ENCODE results near the gene EPB41L4A.

The EPB41L4A gene

DNA sequence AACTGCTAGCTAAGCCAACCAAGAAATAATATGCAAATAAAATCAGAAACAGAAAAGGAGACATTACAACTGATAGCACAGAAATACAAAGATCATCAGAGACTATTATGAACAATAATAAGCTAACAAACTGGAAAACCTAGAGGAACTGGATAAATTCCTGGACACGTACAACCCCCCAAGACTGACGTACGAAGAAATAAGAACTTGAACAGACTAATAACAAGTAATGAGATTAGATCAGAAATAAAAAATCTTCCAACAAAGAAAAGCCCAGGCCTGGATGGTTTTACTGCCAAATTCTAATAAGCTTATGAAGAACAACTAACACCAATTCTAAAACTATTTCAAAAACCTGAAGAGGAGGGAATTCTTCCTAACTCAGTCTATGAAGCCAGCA is 67.9 kb downstream of the EPB41L4A start:
- no peak for DNase-seq

DNA sequence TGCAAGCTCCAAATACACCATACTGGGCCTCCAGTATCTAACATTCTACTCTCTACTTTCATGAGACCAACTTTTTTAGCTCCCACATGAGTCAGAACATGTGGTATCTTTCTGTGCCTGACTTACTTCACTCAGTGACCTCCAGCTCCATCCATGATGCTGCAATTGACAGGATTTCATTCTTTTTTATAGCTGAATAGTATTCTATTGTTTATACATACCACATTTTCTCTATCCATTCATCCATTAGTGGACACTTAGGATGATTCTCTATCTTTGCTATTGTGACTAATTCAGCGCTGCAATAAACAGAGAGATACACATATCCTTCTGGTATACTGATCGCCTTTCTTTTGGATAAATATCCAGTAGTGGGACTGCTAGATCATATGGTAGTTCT is 68.5 kb downstream of the EPB41L4A start:
- no peak for DNase-seq

DNA sequence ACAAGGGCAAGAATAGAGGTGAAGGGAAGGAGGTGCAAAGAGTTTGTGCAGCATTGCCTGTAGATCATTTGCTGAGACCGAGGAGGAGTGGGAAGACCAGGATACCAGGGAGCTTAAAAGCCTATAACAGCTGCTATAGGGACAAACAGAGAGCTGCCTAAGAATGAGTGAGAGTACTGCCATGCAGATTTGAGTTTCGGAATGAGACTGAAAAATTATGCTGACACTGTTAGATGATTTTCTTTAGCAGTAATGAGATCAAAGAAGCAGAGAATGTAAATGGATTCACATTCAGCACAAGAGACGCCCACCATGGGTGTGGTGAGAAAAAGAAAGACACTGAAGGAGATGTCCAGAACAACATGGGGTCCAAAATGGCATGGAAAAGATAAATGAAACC is 69.7 kb downstream of the EPB41L4A start:
- no peak for DNase-seq

DNA sequence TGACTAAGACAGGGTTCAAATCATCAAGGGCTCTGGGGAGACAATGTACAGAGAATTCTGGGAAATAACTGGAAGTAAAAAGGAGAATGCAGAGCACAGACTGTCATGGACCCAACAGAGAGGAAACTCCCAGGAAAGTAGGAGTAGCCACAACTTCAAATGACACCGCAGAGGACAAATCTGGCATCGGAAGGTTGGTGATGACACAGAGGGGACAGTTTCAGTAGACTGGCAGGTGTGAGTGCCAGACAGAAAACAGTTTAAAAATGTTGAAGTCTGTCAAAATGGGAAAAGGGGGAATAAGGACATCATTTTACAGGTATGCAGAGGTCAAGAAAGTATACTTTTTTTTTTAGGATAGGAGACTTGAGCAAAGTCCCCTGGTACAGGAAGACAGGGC is 70.2 kb downstream of the EPB41L4A start:
- no peak for DNase-seq

DNA sequence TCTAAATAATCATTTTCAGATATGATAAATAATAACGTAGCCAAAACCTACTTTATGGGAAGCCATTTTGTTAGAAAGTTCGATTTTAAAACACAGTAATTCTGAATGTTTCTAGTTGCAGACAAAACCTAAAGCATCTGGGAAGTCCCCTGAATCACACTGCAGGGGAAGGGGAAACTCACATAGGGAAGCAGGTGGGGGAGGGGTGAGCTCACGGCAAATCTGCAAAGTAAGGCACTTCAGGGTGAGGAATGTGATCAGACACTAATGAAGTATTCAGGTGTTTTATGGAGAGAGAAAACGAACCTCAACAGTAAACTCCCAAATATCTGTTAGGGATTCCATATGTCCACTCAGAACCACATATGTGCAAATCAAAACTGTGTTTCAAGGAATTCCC is 70.7 kb downstream of the EPB41L4A start:
- DNase-seq, result no peak

DNA sequence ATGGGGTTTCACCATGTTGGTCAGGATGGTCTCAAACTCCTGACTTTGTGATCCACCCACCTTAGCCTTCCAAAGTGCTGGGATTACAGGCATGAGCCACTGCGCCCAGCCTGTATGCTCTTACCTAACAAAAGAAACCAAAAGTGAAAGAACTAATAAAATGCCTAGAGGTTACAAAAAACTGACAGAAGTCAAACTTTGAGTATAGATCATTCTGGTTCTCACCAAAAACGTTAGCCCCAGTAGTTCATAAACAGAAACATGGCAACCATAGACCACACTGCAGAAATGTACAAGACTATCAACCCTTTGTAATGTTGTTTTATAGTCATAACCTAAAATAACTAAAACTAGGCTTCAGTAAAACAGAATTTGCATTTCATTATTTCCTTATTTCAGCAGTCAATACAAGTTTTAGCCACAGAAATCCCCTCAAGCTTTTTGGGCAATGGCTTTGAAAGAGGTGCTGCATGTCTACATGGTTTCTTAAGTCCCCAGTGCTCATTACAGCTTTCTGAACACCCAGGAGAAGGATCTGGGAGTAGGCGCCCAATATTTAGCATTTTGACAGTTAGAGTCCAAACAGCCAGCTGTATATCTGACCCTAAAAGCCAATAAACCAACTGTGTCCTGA is 72.5 kb downstream of the EPB41L4A start:
- no peak for DNase-seq

DNA sequence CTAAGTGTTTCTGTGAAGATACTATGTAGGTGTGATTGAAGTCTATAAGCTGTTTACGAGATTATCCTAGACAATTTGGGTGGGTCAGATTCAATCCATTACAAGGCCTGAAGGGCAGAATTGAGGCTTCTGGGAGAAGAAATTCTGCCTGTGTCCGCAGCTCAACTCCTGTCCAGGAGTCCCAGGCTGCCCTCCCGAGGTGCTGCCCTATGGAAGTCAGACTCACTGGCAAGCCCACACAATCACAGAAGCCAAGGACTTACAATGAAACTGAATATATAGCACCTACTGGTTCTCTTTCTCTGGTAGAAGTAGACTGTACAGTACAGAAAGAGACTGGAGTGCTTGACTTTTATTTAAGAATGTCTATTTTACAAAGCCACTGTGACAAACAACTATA is 74.5 kb downstream of the EPB41L4A start:
- DNase-seq, result no peak

DNA sequence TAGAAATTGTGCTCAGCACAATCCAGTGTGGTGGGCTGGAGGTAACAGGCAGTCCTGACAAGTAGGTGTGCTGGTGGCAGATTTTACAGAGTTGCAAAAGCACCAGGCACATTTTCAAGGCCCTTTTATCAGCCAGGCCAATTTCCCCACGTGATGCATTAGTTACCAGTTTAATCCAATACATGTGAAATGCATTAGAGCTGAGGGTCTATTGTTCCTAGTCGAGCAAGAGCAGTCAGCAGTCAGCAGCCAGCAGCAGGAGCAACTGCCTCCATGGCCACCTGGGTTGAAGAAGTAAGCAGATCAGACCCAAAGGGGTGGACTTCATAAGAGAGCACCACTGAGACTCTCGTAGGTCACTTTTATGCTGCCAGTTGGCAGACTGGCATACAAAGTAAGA is 76.7 kb downstream of the EPB41L4A start:
- no peak for DNase-seq

DNA sequence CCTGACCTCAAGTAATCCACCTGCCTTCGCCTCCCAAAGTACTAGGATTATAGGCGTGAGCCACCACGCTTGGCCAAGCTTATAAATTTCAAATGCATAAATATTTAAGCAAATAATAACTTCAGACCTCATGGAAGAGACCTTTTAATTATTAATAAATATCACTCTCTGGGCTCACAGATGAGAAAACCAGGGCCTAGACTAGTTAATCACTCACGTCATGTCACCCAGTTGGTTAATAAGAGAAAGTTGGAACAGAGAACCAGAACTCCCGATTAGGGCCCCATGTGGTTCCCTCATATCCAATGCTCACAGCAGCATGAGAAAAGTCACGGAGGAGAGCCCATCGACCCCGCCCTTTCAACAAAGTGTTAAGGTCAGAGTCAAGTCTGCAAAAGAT is 79.3 kb downstream of the EPB41L4A start:
- no peak for DNase-seq

DNA sequence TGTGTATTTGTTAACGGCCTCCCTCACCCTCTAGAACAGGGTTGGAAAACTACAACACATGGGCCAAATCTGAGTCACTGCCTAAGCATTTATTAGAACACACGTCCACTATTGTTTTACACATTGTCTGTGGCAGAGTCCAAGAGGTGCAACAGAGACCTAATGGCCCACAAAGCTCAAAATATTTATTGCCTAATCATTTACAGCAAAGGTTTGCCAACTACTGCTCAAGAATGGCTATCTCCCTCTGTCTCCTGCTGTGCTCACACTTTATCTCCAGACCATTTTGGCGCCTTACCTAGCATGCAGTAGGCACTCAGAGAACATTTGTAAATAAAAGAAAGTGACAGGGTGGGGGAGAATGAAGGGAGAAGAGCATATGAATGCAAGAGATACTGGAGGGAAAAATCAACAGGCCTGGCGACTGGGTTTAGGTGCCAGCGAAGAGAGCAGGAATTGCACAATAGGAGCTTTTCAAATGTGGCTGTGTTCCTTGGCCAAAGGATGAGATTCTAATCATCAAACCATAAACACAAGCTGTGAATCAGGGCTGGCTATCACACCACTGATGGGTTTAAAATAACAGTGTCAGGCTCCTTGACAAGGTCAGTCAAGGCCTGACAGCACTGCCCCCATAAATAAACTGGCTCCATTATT is 80.3 kb downstream of the EPB41L4A start:
- DNase-seq, result no peak

DNA sequence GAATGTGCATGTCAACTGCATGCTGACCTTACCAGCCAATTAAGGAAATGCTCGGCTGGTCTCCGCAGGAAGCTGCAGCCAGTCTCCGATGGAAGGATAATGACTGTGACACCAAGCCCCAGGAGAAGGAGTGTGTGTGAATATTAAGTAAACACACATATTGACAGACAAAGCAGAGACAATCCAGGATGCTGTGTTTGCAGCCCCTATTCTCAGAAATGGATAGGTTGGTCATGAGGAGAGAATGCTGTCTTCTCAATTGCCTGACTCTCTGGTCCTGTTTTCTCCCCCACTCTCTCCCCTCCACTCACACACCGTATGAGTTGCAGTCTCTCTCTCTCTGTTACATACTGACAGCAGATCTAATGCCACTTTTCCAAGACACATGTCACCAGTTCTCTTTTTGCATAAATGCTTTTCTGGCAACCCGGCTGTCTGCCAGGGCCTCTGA is 85.7 kb downstream of the EPB41L4A start:
- DNase-seq, result no peak

DNA sequence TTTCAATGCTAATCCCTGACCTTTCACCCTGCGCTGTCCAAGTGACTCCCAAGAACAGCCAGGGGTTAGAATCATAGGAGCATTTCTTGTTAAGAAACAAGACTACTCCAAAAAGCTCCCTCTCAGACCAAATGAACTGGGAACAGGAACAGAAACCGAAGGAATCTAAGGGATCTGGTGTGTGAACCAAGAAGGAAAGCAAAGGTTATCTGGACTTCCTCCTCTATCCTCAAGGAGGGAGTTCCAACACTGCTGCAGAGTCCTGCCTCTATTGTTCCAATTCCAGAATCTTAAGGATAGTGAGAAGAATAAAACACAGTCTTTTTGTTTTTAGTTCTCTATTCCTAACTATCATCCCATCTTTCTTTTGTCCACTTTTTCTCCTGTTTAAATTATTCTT is 87.2 kb downstream of the EPB41L4A start:
- no peak for DNase-seq

DNA sequence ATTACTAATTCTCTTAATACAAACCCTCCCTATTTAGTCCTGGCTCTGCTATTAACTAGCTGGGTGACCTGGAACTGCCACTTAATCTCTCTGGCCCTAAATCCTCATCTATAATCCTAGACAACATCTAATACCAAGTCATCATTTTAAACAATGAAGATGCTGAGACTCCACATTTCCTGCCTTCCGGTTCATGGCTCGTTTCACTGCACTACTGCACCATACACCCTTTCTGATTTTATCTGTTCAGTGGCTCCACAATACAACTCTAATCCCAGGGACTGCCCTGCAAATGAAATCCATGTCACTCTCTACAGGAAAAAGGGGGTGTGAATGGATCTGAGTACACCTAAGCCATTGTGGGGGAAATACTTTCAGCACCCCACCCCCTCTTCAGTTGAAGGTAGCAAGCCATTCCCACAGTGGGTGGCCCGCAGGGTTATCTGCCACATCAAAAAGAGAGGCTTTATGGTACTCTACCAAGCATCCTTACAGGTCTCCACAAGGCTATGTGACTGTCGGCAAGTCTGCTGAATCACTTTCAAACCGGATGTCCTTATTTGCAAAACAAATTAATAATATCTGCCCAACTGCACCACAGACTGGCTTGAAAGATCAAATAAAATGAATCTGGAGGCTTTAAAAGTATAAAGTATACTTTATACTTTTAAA is 89.5 kb downstream of the EPB41L4A start:
- DNase-seq, result no peak

DNA sequence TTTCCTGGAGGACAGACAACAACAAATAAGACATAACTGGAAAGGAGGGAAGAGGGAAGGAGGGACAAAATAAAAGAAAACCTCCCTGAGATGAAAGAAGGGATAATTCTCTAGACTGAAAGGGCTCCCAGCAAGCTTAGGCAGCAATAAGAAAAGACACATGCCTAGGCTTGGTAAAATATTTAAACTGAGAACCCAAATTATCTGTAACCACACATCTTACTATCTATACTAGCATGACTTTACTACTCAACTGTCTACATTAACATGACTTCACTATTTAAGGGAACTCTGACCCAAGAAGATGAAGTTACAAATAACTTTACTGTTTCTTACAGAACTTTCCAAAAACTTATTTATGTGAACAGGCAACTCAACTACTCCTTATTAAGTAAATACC is 95.9 kb downstream of the EPB41L4A start:
- DNase-seq, result no peak

DNA sequence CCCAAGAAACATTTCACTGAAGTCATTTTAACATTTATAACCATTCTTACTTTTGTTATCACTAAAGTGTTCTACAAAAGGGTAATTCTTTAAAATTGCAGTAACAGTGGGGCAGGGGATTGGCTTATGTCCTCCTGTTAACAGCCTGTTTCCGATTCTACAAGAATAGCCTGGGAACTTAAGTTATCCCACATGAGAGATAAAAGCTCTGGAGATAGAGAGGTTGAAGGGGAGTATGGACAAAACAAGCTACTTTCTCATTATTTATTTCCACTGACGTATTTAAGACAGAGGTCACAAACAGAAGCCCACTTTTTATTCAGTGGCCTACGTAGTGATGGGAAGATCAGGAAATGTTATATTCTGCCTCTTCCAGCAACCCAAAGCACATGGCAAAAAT is 98.7 kb downstream of the EPB41L4A start:
- no peak for DNase-seq

DNA sequence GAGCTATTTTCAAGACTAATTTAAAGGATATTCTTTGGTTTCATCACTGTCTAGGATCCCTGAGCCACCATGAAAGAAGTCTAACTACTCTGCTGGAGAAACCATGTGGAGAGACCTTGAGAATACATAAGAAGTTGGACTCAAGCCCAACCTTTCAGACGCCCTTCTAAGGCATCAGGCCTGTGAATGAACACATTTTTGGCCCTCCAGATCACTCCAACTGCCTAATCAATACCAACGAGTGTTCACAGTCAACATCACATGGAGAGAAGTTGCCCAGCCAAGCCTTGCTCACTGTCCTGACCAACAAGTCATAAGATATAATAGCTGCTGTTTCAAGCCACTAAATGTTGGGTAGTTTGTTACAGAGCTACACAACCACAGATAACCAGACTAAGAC is 100.7 kb downstream of the EPB41L4A start:
- DNase-seq, result no peak

DNA sequence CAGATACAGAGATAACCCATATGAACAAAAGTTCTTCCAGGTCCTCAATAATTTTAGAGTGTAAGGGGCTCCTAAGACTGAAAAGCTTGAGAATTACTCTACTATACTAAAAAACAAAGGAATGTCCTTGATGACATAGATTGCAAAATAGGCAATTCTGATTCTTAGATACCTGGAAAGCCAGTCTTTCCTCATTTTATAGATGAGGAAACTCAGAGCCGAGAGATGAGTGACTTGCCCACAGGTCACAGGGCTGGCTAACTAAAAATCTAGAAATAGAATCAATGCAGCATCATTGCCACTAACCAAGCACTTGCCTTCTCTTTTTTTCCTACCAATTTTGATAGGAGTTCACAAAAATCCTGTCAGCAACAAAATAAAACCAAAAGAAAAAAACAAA is 101.2 kb downstream of the EPB41L4A start:
- DNase-seq, result no peak

DNA sequence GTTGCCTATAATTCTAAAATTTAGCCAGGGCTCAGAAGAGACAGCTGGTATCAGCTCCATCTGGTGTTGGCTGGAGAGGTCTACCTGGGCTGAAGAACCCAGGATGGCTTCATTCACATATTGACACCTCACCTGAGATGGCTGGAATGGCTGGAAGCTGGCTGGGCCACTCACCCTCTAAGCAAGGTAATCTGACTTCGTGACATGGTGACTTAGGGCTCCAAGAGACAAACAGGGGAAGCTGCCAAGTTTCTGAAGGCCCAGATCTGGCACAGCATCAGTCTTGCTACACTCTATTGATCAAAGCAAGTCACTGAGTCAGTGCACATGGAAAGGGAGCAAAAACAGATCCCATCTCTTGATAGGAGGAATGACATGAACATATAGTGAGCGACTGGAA is 102.3 kb downstream of the EPB41L4A start:
- no peak for DNase-seq

DNA sequence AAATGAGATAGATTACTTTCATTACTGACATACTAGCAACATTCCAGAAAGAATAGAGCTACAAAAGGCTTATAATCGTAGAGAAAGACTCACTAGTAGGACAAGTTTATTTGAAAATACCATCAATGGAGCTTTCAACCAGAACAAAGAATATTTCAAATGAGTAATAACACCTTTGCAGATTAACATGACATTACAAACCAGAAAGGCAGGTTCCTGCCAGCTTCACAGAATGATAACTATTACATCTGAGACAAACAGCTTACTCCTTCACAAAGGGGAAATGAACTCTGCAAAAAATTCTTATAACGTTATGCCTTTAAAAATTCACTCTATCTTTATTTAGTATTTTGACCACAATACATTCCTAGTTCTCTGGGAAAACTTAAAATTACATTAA is 103.1 kb downstream of the EPB41L4A start:
- DNase-seq, result no peak

DNA sequence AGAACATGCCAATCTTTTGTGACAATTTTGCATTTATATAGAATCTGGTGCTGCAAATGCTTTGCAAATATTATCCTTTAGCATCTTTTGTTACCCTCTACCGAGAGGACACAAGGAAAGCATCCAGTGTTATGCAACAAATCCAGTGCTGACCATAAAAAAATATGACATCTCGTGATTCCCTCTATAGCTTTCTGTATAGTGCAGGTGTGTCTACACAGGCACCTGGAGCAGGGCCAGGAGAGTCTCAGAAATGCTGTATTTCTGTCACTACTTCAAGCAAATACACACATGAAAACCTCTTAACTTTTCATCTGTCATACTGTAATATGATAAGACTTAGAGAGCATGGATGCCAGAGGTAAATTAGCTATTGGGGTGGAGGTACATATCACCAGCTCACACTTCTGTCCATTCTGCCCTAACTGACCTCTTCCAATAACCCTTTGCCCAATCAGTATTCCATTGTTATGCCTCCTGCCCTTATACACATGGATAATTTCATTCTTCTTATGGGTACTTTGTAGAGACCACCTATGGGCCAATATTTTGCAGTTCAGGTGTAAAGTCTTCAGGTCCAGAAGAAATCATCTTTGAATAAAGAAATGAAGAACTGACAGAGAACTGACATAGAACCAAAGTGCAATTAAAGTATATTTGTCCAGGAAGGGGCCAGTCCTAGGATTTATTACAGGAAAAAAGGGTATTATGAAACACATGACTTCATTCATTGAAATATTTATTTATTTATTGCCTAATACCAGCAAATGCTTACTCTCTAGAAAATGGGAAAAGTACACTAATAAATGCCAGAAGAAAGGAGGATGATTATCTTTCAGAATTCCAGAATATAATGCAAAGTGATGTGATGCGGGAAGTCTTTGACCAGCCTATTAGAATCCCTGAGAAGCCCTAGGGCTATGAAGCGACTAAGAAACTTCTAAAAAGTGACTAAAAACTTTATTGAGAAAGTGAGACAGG is 106.5 kb downstream of the EPB41L4A start:
- no peak for DNase-seq

DNA sequence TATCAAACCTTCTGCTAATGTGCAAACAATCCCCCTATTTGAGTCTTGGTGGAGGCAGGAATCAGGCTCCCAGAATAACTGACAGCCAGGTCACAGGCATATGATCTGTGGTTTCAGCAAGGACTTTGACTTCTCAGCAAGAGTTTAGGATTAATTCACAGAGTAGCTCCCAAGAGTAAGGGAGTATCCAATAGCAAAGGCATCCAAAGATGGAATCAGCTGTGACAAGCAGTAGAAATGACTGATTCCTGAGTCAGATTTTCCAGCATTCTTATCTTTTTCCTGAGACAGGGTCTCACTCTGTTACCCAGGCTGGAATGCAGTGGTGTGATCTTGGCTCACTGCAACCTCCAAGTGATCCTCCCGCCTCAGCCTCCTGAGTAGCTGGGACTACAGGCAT is 108.3 kb downstream of the EPB41L4A start:
- DNase-seq, result no peak

DNA sequence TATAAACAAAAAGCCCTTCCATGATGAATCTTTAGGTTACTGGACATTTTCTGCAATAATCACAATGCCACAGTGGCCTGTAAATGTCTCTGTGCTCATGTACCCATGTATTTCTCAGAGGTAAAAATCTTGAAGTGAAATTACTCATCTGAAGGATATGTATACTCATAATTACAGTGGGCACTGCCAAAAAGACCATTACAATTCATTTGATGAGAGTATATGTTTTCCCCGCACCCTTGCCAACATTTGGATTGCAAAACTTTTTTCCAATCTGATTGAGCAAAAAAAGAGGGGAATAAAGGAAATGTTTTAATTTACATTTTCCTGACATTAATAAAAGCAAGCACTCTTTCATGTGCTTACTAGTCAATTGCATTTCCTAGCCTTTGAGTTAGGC is 110.5 kb downstream of the EPB41L4A start:
- no peak for DNase-seq

DNA sequence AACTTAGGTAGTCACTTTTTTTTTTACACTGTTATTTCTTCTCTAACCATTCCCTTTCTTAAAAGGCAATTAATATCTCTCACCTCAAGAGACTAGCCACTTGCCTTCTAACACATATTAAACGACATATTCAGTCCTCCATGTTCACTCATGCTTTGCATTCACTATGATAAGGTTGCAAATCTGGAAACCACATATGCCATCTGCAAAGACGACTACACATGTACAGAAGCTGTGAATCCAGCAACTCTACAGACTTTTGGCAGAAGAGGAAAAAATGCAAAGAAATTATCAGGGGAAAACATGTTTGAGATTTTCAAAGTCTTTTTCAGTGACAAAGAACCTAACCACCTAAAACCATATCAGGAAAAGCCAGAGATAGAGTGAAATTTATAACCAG is 112.1 kb downstream of the EPB41L4A start:
- DNase-seq, result no peak
